Kidney tubule cell (primary cell): ENCODE measurements around the gene FAM185A.
"Not testable (repeated sequence)": the region's sequence is repeated elsewhere in the genome, so short reads cannot be mapped to it uniquely, and the experiment has no call there.

Source experiments
- DNase-seq: peaks from one replicate; pipeline ENCODE4 v3.0.0-alpha.2; 2018; ENCODE audit warnings: low spot score

Gene FAM185A

GRCh38 chr7:102832674-102833073, 83.9 kb downstream of the FAM185A start:
- no peak for DNase-seq

- no peak for DNase-seq
Measured at GRCh38 chr7:102833343-102833742, 84.5 kb downstream of the FAM185A start.

- no peak for DNase-seq
Measured at GRCh38 chr7:102834466-102834865, 85.7 kb downstream of the FAM185A start.

- DNase-seq: peak; percentile 89
Measured at GRCh38 chr7:102834999-102835398, 86.2 kb downstream of the FAM185A start.

GRCh38 chr7:102836191-102836919, 87.6 kb downstream of the FAM185A start:
- peak; percentile 83 for DNase-seq

- no peak for DNase-seq
Measured at GRCh38 chr7:102836977-102837376, 88.2 kb downstream of the FAM185A start.

- DNase-seq: no peak
Measured at GRCh38 chr7:102837802-102838201, 89.0 kb downstream of the FAM185A start.

- DNase-seq: not testable (repeated sequence)
Measured at GRCh38 chr7:102838572-102839101, 89.8 kb downstream of the FAM185A start.

- no peak for DNase-seq
Measured at GRCh38 chr7:102840404-102840803, 91.6 kb downstream of the FAM185A start.

- no peak for DNase-seq
Measured at GRCh38 chr7:102841290-102841689, 92.5 kb downstream of the FAM185A start.

GRCh38 chr7:102842284-102842683, 93.5 kb downstream of the FAM185A start:
- no peak for DNase-seq

GRCh38 chr7:102843850-102844249, 95.1 kb downstream of the FAM185A start:
- DNase-seq: no peak

GRCh38 chr7:102845346-102845745, 96.5 kb downstream of the FAM185A start:
- no peak for DNase-seq

- DNase-seq: no peak
Measured at GRCh38 chr7:102849079-102849478, 100.3 kb downstream of the FAM185A start.

- no peak for DNase-seq
Measured at GRCh38 chr7:102849538-102849937, 100.7 kb downstream of the FAM185A start.

GRCh38 chr7:102856036-102856435, 107.2 kb downstream of the FAM185A start:
- no peak for DNase-seq
